ENCODE results near the gene LRFN2. TPM values are rescaled to one million over a fixed set of nuclear protein-coding genes. Genes with fewer than 3 reads are reported as not detected.

LRFN2 gene
- total RNA-seq, 1 donor from 2014 or later, result not detected

DNA sequence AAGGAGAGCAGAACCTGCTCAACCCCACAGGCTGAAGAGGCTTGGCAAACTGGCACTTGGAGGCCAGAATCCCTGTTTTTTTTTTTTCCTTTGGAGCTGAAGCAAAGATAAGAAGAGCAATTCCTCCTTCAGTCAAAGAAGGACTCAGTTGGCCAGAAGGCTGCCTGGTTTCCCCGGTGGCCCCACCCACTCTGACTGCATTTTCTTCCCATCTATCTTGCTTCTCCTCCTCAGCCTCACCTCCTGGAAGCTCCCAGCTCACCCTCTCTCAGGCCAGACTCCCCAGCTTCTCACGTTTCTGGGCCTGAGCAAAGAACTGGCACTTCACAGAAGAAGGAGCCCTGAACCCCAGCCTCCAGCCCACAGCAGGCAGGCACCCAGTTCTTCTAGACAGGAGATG lies 2.4 kb downstream of the LRFN2 start:
- no peak for DNase-seq (ENCODE audit: low read depth, low spot score)
- H3K27me3 Mint-ChIP-seq (ENCODE audit: low read depth), result peaks cover 60% of the 10 kb centered on the region
- peak overlapping the region; percentile 28 for H3K4me3 Mint-ChIP-seq
- TF ChIP-seq, protein P1, sequence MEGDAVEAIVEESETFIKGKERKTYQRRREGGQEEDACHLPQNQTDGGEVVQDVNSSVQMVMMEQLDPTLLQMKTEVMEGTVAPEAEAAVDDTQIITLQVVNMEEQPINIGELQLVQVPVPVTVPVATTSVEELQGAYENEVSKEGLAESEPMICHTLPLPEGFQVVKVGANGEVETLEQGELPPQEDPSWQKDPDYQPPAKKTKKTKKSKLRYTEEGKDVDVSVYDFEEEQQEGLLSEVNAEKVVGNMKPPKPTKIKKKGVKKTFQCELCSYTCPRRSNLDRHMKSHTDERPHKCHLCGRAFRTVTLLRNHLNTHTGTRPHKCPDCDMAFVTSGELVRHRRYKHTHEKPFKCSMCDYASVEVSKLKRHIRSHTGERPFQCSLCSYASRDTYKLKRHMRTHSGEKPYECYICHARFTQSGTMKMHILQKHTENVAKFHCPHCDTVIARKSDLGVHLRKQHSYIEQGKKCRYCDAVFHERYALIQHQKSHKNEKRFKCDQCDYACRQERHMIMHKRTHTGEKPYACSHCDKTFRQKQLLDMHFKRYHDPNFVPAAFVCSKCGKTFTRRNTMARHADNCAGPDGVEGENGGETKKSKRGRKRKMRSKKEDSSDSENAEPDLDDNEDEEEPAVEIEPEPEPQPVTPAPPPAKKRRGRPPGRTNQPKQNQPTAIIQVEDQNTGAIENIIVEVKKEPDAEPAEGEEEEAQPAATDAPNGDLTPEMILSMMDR (conservative IDR thresholded peaks at IDR 0.05), result no peak
- H3K4me1 Mint-ChIP-seq, result peaks cover 22% of the 10 kb centered on the region
- H3K27ac Mint-ChIP-seq (ENCODE audit: unreplicated experiment), result no peak overlapping the region
- no peaks in the 10 kb centered on the region for H3K9me3 Mint-ChIP-seq
- no peaks in the 10 kb centered on the region for H3K36me3 Mint-ChIP-seq (ENCODE audit: low read depth)

DNA sequence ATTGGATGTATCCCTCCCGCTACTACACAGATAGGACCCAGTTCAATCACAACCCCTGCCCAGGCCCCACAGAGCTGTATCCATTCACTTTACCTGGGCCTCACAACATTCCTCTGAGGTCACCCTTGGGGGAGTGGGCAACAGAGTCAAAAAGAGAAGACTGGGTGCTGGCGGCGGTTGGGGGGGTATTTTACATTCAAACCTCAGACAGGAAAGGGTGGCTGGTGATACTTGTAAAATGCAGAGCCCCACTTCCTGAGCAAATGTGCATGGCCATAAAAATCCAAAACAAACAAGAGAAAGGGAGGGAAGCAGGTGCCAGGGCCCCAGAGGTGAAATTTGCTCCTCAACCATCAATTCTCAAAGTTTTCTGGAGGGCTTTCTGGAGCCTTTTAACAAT lies 3.5 kb downstream of the LRFN2 start:
- H3K36me3 Mint-ChIP-seq (ENCODE audit: low read depth), result no peaks in the 10 kb centered on the region
- TF ChIP-seq, protein P1 (conservative IDR thresholded peaks at IDR 0.05), result no peak
- H3K27me3 Mint-ChIP-seq (ENCODE audit: low read depth), result peaks cover 52% of the 10 kb centered on the region
- no peak for DNase-seq (ENCODE audit: low read depth, low spot score)
- peaks cover 22% of the 10 kb centered on the region for H3K4me1 Mint-ChIP-seq
- no peak overlapping the region for H3K27ac Mint-ChIP-seq (ENCODE audit: unreplicated experiment)
- no peaks in the 10 kb centered on the region for H3K9me3 Mint-ChIP-seq
- no peak overlapping the region for H3K4me3 Mint-ChIP-seq

DNA sequence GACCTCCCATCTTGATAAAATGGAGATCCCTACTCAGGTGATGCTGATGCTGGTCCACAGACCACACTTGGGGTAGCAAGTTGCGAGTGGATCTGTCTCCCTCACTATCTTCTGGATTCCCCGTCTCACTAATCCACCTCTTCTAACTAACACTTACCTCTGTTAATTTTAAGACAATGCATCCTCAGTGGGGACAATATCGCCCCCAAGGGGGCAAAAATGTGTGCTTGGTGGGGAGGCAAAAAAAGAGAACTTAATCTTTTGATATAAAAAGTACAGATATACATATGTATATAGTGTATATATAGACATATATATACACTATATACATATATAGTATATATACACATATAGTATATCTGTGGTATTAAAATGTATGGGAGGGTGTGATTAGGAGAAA lies 4.3 kb downstream of the LRFN2 start:
- Mint-ChIP-seq H3K4me1 (peaks cover 22% of the 10 kb centered on the region), H3K4me3 (no peak overlapping the region), H3K27me3 (ENCODE audit: low read depth) (peaks cover 44% of the 10 kb centered on the region), H3K9me3 (no peaks in the 10 kb centered on the region), H3K36me3 (ENCODE audit: low read depth) (no peaks in the 10 kb centered on the region), H3K27ac (ENCODE audit: unreplicated experiment) (no peak overlapping the region)
- TF ChIP-seq, protein P1 (conservative IDR thresholded peaks at IDR 0.05), result no peak
- no peak for DNase-seq (ENCODE audit: low read depth, low spot score)

DNA sequence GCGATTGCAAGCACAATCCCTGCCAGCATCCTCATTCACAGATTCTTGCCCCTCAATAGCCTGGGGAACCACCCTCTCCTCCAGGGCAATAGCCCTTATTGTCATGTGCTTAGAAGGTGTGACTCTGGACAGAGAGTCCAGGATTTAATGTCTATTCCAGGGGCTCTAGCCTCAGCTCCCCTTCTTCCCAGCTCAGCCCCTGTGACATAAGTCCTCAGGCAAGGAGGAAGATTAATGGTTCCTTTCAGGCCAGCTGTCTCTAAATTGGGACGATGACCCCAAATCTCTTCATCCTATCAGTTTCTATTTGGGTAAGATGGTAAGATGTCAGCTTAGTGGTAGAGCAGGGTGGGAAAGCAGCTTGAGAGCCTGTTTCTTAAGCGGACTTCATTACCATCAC lies 8.1 kb downstream of the LRFN2 start:
- H3K36me3 Mint-ChIP-seq (ENCODE audit: low read depth), result no peaks in the 10 kb centered on the region
- TF ChIP-seq, protein P1 (conservative IDR thresholded peaks at IDR 0.05), result no peak
- no peak overlapping the region for H3K4me3 Mint-ChIP-seq
- peaks cover 9% of the 10 kb centered on the region for H3K4me1 Mint-ChIP-seq
- H3K27ac Mint-ChIP-seq (ENCODE audit: unreplicated experiment), result no peak overlapping the region
- H3K9me3 Mint-ChIP-seq, result no peaks in the 10 kb centered on the region
- H3K27me3 Mint-ChIP-seq (ENCODE audit: low read depth), result peaks cover 10% of the 10 kb centered on the region
- DNase-seq (ENCODE audit: low read depth, low spot score), result no peak

DNA sequence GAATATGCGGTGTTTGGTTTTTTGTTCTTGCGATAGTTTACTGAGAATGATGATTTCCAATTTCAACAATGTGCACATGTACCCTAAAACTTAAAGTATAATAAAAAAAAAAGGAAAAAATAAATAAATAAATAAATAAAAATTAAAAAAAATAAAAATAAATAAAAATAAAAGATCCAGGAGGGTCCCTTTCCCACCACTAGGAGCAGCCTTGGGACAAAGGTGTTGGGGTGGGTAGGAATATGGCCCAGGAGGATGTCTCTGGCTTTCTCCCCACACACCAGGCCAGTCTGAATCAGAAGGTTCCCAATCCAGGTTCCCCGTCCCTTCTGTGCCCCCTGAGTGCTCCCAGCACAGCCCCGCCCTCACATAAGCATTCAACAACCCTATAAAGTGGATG lies 9.5 kb downstream of the LRFN2 start:
- Mint-ChIP-seq H3K27me3 (ENCODE audit: low read depth) (no peaks in the 10 kb centered on the region), H3K9me3 (no peaks in the 10 kb centered on the region), H3K4me3 (no peak overlapping the region), H3K4me1 (peaks cover 9% of the 10 kb centered on the region), H3K36me3 (ENCODE audit: low read depth) (no peaks in the 10 kb centered on the region), H3K27ac (ENCODE audit: unreplicated experiment) (no peak overlapping the region)
- TF ChIP-seq, protein P1 (conservative IDR thresholded peaks at IDR 0.05), result peak; percentile 45
- DNase-seq (ENCODE audit: low read depth, low spot score), result no peak

DNA sequence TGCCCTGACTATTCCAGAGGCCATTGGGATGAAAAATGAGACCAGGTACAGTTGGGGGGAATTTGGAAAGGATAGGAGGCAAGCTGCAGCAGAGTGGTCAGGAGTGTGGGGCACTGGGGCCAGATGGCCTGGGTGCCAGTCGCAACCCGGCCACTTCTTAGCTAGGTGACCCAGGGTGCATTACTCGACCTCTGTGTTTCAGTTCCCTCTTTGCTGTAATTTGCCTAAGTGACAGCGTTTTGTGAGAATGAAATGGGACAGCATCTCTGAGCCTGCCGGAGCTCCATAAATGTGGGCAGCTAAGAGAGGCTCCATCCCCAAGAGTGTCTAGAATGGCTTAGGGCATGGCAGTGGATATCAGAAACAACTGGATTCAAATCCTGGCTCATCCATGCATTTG lies 13.9 kb downstream of the LRFN2 start:
- TF ChIP-seq, protein P1 (conservative IDR thresholded peaks at IDR 0.05), result no peak
- Mint-ChIP-seq H3K9me3 (no peaks in the 10 kb centered on the region), H3K36me3 (ENCODE audit: low read depth) (no peaks in the 10 kb centered on the region), H3K27ac (ENCODE audit: unreplicated experiment) (no peak overlapping the region), H3K27me3 (ENCODE audit: low read depth) (no peaks in the 10 kb centered on the region), H3K4me1 (peaks cover 9% of the 10 kb centered on the region), H3K4me3 (no peak overlapping the region)
- DNase-seq (ENCODE audit: low read depth, low spot score), result no peak

Measured in neural crest cell (in vitro differentiated cells).